Peyer's patch (tissue), 4 donors: ENCODE results near the gene STIP1. TPM values are rescaled to one million over a fixed set of nuclear protein-coding genes. Genes with fewer than 3 reads are reported as not detected.

ENCODE experiments used
- DNase-seq, 3 donors: peaks; one replicate each; pipeline ENCODE4 v3.0.0-alpha.2; 2017 to 2019
- H3K27ac ChIP-seq, 4 donors: fragments of 200-600 bp; sonication (generic); one replicate each; pipeline ENCODE4 v1.5.1; 2016 to 2019
- H3K27me3 ChIP-seq, 2 donors: fragments of 200-600 bp; sonication (generic); one replicate each; pipeline ENCODE4 v1.5.1; 2019
- H3K36me3 ChIP-seq, 3 donors: fragments of 200-600 bp; sonication (generic); one replicate each; pipeline ENCODE4 v1.5.1; 2016 to 2019
- H3K4me1 ChIP-seq, 4 donors: fragments of 200-600 bp; sonication (generic); one replicate each; pipeline ENCODE4 v1.5.1; 2016 to 2019
- H3K4me3 ChIP-seq, 4 donors: fragments of 200-600 bp; sonication (generic); 1 replicate in 3 of 4; 2 replicates in 1 of 4; pipeline ENCODE4 v1.5.1; 2016 to 2019; ENCODE audit warnings: mild to moderate bottlenecking in 1 of 4
- H3K9me3 ChIP-seq, 4 donors: fragments of 200-600 bp; sonication (generic); one replicate each; pipeline ENCODE4 v1.5.1; 2016 to 2019; ENCODE audit warnings: mild to moderate bottlenecking in 1 of 4
- CTCF ChIP-seq, 6 experiments: fragments of 450-650 bp in 4 of 6; fragments of 200-600 bp in 2 of 6; sonication (generic) in 1 of 6; IDR thresholded peaks; one replicate each; pipeline ENCODE4 v1.5.1; 2017 to 2019; ENCODE audit warnings: antibody characterized with exemption in 6 of 6, mild to moderate bottlenecking in 3 of 6, moderate library complexity in 1 of 6
- POLR2A ChIP-seq, 2 donors: fragments of 450-650 bp; IDR thresholded peaks; one replicate each; pipeline ENCODE4 v1.5.1; 2017; ENCODE audit warnings: antibody characterized with exemption in 2 of 2, mild to moderate bottlenecking in 2 of 2, moderate library complexity in 2 of 2
- total RNA-seq, 4 donors: library from RNA; depleted of rRNA; stranded (reverse); fragments of >200 nt; gene quantifications; one replicate each; pipeline ENCODE4 v1.1.0, GENCODE V29; 2016

Gene STIP1
- total RNA-seq, 4 donors from 2014 or later: 50.3 to 106 (median 67.0) TPM

GRCh38 chr11:64249563-64250414 lies 63.8 kb downstream of the STIP1 start:
- Histone ChIP-seq H3K4me1 (peaks cover 0 to 69% (median 23%) of the 10 kb centered on the region in 4 donors), H3K27ac (peak overlapping the region in 1 of 4 donors; percentile 4)
- TF ChIP-seq POLR2A (IDR thresholded peaks at IDR 0.05): no peak
- no peak for TF ChIP-seq CTCF (IDR thresholded peaks at IDR 0.05)

GRCh38 chr11:64250415-64251015 lies 64.5 kb downstream of the STIP1 start:
- TF ChIP-seq CTCF (IDR thresholded peaks at IDR 0.05) (no peak), POLR2A (IDR thresholded peaks at IDR 0.05) (no peak)
- Histone ChIP-seq H3K4me3 (peak overlapping the region; percentile 75 to 99 (median 85)), H3K9me3 (no peaks in the 10 kb centered on the region), H3K4me1 (peaks cover 0 to 69% (median 18%) of the 10 kb centered on the region in 4 donors), H3K27me3 (no peaks in the 10 kb centered on the region), H3K36me3 (peaks cover 0 to 16% (median 0%) of the 10 kb centered on the region in 3 donors), H3K27ac (peak overlapping the region in 3 of 4 donors; percentile 77 to 99 (median 95))
- no peak for DNase-seq

More at GRCh38 chr11:64249563-64250414, 63.8 kb downstream of the STIP1 start:
- Histone ChIP-seq H3K36me3 (peaks cover 0 to 9% (median 0%) of the 10 kb centered on the region in 3 donors), H3K9me3 (no peaks in the 10 kb centered on the region), H3K27me3 (no peaks in the 10 kb centered on the region), H3K4me3 (no peak overlapping the region)
- DNase-seq: no peak

GRCh38 chr11:64251016-64251752 lies 65.2 kb downstream of the STIP1 start, which contains the start of gene PLCB3:
PLCB3 (plus strand) TSS chr11:64251530; CDS start chr11:64251650, 120 bp downstream.
- Histone ChIP-seq H3K36me3 (peaks cover 0 to 22% (median 0%) of the 10 kb centered on the region in 3 donors), H3K4me1 (peaks cover 0 to 72% (median 16%) of the 10 kb centered on the region in 4 donors), H3K4me3 (peak within 1 kb of the TSS; percentile 75 to 99 (median 85)), H3K27ac (peak within 1 kb of the TSS; percentile 77 to 99 (median 95)), H3K27me3 (no peaks in the 10 kb centered on the region), H3K9me3 (no peaks in the 10 kb centered on the region)
- TF ChIP-seq POLR2A (IDR thresholded peaks at IDR 0.05) (peak in 1 of 2 donors; percentile 94), CTCF (IDR thresholded peaks at IDR 0.05) (peak; percentile 53 to 95 (median 85))
- DNase-seq: peak; percentile 53 to 84 (median 76)

- H3K4me3 ChIP-seq: peak overlapping the region; percentile 75 to 99 (median 85)
- no peak for DNase-seq
- no peaks in the 10 kb centered on the region for H3K9me3 ChIP-seq
- H3K4me1 ChIP-seq: peaks cover 0 to 77% (median 16%) of the 10 kb centered on the region in 4 donors
- peak overlapping the region; percentile 77 to 99 (median 95) for H3K27ac ChIP-seq
- H3K27me3 ChIP-seq: no peaks in the 10 kb centered on the region
- peaks cover 0 to 27% (median 0%) of the 10 kb centered on the region in 3 donors for H3K36me3 ChIP-seq
- peak; percentile 16 to 37 for TF ChIP-seq POLR2A (IDR thresholded peaks at IDR 0.05)
- no peak for TF ChIP-seq CTCF (IDR thresholded peaks at IDR 0.05)
Observed at GRCh38 chr11:64251753-64252002, 65.7 kb downstream of the STIP1 start.
